Tibial artery (tissue), 4 donors: Measurements from ENCODE around the gene DLEC1.

Experiments used
- DNase-seq, 2 donors: peaks; one replicate each; pipeline ENCODE4 v3.0.0-alpha.2; 2019
- H3K27ac ChIP-seq, 2 donors: fragments of 200-600 bp; sonication (generic) in 1 of 2; 1 replicate in 1 of 2; 2 replicates in 1 of 2; pipeline ENCODE4 v1.5.1; 2018 to 2019; ENCODE audit warnings: mild to moderate bottlenecking in 1 of 2
- H3K27me3 ChIP-seq, 2 donors: fragments of 200-600 bp; sonication (generic) in 1 of 2; one replicate each; pipeline versions ENCODE4 v1.5.1 to v1.6.0; 2016 to 2019
- H3K36me3 ChIP-seq, 3 donors: fragments of 200-600 bp; sonication (generic) in 2 of 3; one replicate each; pipeline ENCODE4 v1.5.1; 2016 to 2019; ENCODE audit warnings: mild to moderate bottlenecking in 2 of 3
- H3K4me1 ChIP-seq, 4 donors: fragments of 200-600 bp; sonication (generic) in 2 of 4; 1 replicate in 3 of 4; 2 replicates in 1 of 4; pipeline ENCODE4 v1.5.1; 2016 to 2019
- H3K4me3 ChIP-seq, 2 donors: fragments of 200-600 bp; sonication (generic) in 1 of 2; 1 replicate in 1 of 2; 2 replicates in 1 of 2; pipeline ENCODE4 v1.5.1; 2018 to 2019; ENCODE audit warnings: mild to moderate bottlenecking in 2 of 2
- H3K9me3 ChIP-seq, 3 donors: fragments of 200-600 bp; sonication (generic) in 1 of 3; one replicate each; pipeline ENCODE4 v1.5.1; 2016 to 2019
- CTCF ChIP-seq, 2 experiments: fragments of 200-600 bp in 1 of 2; fragments of 450-650 bp in 1 of 2; IDR thresholded peaks; one replicate each; pipeline ENCODE4 v1.5.1; 2017 to 2019; ENCODE audit warnings: antibody characterized with exemption in 2 of 2, mild to moderate bottlenecking in 1 of 2, moderate library complexity in 1 of 2
- intact Hi-C: fragments of 100-400 bp; cut with DNase I; formaldehyde crosslinking; loops from one replicate; pipeline ENCODE4 v1.15.0; 2023; ENCODE audit warnings: low total_unique reads

Gene DLEC1

GRCh38 chr3:38150780-38151528 is 111.9 kb downstream of the DLEC1 start:
- intact Hi-C loops, result no loop called here
- Histone ChIP-seq H3K9me3 (no peaks in the 10 kb centered on the region), H3K4me1 (no peaks in the 10 kb centered on the region), H3K27me3 (no peaks in the 10 kb centered on the region), H3K4me3 (no peak overlapping the region), H3K27ac (no peak overlapping the region), H3K36me3 (no peaks in the 10 kb centered on the region)
- DNase-seq, result no peak
- no peak for TF ChIP-seq CTCF (IDR thresholded peaks at IDR 0.05)

GRCh38 chr3:38151667-38152265 is 112.8 kb downstream of the DLEC1 start:
- H3K4me3 ChIP-seq, result no peak overlapping the region
- H3K27me3 ChIP-seq, result no peaks in the 10 kb centered on the region
- no peaks in the 10 kb centered on the region for H3K4me1 ChIP-seq
- DNase-seq, result no peak
- TF ChIP-seq CTCF (IDR thresholded peaks at IDR 0.05), result no peak
- H3K36me3 ChIP-seq, result no peaks in the 10 kb centered on the region
- H3K9me3 ChIP-seq, result no peaks in the 10 kb centered on the region
- no peak overlapping the region for H3K27ac ChIP-seq
- intact Hi-C loops, result no loop called here

GRCh38 chr3:38152609-38153008 is 113.6 kb downstream of the DLEC1 start:
- DNase-seq, result no peak
- Histone ChIP-seq H3K27ac (no peak overlapping the region), H3K36me3 (no peaks in the 10 kb centered on the region), H3K27me3 (no peaks in the 10 kb centered on the region), H3K4me3 (no peak overlapping the region), H3K4me1 (no peaks in the 10 kb centered on the region), H3K9me3 (no peaks in the 10 kb centered on the region)
- TF ChIP-seq CTCF (IDR thresholded peaks at IDR 0.05), result no peak
- intact Hi-C loops, result no loop called here

- no peak for DNase-seq
- no peaks in the 10 kb centered on the region for H3K4me1 ChIP-seq
- H3K36me3 ChIP-seq, result no peaks in the 10 kb centered on the region
- H3K9me3 ChIP-seq, result no peaks in the 10 kb centered on the region
- TF ChIP-seq CTCF (IDR thresholded peaks at IDR 0.05), result no peak
- H3K27me3 ChIP-seq, result no peaks in the 10 kb centered on the region
- no peak overlapping the region for H3K4me3 ChIP-seq
- intact Hi-C loops, result no loop called here
- H3K27ac ChIP-seq, result no peak overlapping the region
Observed at GRCh38 chr3:38153221-38153620, 114.2 kb downstream of the DLEC1 start.

DNA sequence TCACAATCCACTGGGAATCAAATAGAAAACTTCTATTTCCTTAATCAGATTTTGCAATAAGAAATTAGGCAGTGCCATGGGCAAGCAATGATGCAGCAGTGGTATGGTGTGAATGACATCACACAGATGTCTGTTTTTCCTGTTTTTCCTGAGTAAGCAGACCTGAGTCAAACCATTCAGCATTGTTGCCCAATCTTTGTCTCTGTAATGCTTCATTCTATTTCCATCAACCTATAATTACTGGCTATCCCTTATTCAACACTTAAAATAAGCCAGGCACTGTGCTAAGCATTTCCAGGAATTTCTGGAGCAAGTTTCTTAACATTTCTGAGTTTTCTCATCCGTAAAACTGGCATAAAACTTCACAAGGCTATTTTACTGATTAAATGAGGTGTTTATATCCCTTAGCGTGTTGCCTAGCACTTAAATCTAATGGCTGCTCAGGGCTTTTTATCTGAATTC is 115.1 kb downstream of the DLEC1 start:
- TF ChIP-seq CTCF (IDR thresholded peaks at IDR 0.05), result no peak
- H3K27me3 ChIP-seq, result no peaks in the 10 kb centered on the region
- no peaks in the 10 kb centered on the region for H3K4me1 ChIP-seq
- H3K9me3 ChIP-seq, result no peaks in the 10 kb centered on the region
- intact Hi-C loops, result no loop called here
- no peaks in the 10 kb centered on the region for H3K36me3 ChIP-seq
- H3K27ac ChIP-seq, result no peak overlapping the region
- no peak overlapping the region for H3K4me3 ChIP-seq
- DNase-seq, result no peak
